Testis (tissue), 3 donors: ENCODE measurements around the gene RAPSN. TPM values are rescaled to one million over a fixed set of nuclear protein-coding genes. Genes with fewer than 3 reads are reported as not detected.
A peak's percentile ranks its signal among the peaks of the same experiment; 100 is the strongest.

Experiments
- DNase-seq: peaks from one replicate; pipeline ENCODE4 v3.0.0-alpha.2; 2019
- H3K27ac ChIP-seq, 2 donors: fragments of 200-600 bp; sonication (generic); one replicate each; pipeline ENCODE4 v1.5.1; 2019
- H3K27me3 ChIP-seq: fragments of 200-600 bp; sonication (generic); one replicate; pipeline ENCODE4 v1.5.1; 2019
- H3K36me3 ChIP-seq: fragments of 200-600 bp; sonication (generic); one replicate; pipeline ENCODE4 v1.5.1; 2017; ENCODE audit warnings: low read depth; ENCODE audit errors: missing control alignments
- H3K4me1 ChIP-seq: fragments of 200-600 bp; sonication (generic); one replicate; pipeline ENCODE4 v1.5.1; 2019
- H3K4me3 ChIP-seq, 2 donors: fragments of 200-600 bp; sonication (generic); one replicate each; pipeline ENCODE4 v1.5.1; 2017 to 2019
- H3K9me3 ChIP-seq: fragments of 200-600 bp; sonication (generic); one replicate; pipeline ENCODE4 v1.5.1; 2017
- CTCF ChIP-seq, 3 experiments: fragments of 450-650 bp in 2 of 3; fragments of 200-600 bp in 1 of 3; sonication (generic) in 1 of 3; IDR thresholded peaks; one replicate each; pipeline ENCODE4 v1.5.1; 2016 to 2019; ENCODE audit warnings: antibody characterized with exemption in 3 of 3, mild to moderate bottlenecking in 2 of 3, moderate library complexity in 1 of 3
- POLR2A ChIP-seq: fragments of 450-650 bp; IDR thresholded peaks from one replicate; pipeline ENCODE4 v1.6.1; 2017; ENCODE audit warnings: antibody characterized with exemption, mild to moderate bottlenecking, moderate library complexity
- WGBS, 2 donors: methylation state at CpG; one replicate each; pipeline ENCODE4 v1.1.5; 2018; 5-methylcytosine and 5-hydroxymethylcytosine counted together
- intact Hi-C: fragments of 100-400 bp; cut with DNase I; formaldehyde crosslinking; loops from one replicate; pipeline ENCODE4 v1.15.1; 2023; ENCODE audit warnings: low total_unique reads
- polyA plus RNA-seq: library from polyadenylated mRNA; stranded (reverse); fragments of 350-450 nt; fragmentation: Illumina TruSeq; extraction: RNeasy Lipid Tissue Mini Kit (QIAGEN cat#74804); gene quantifications from one replicate; pipeline ENCODE4 v1.2.3, GENCODE V29; 2014; ENCODE audit warnings: low read depth, low replicate concordance; ENCODE audit not compliant: insufficient read depth
- total RNA-seq, 2 donors: library from RNA; depleted of rRNA; stranded (reverse); fragments of >200 nt; gene quantifications; one replicate each; pipeline ENCODE4 v1.2.3, GENCODE V29; 2016

RAPSN gene
- total and polyA plus RNA-seq, 3 donors from 2014 or later: 0.19 to 0.65 (median 0.63) TPM

GRCh38 chr11:47408598-47409439, 40.1 kb downstream of the RAPSN start:
- H3K36me3 ChIP-seq: no peaks in the 10 kb centered on the region
- WGBS, 2 donors: 2 to 5% methylated on average over 19 to 28 of the region's 50 CpGs
- TF ChIP-seq POLR2A (no peak), CTCF (IDR thresholded peaks at IDR 0.05) (no peak)
- no peaks in the 10 kb centered on the region for H3K9me3 ChIP-seq
- peak overlapping the region; percentile 69 to 87 for H3K4me3 ChIP-seq
- peaks cover 30% of the 10 kb centered on the region for H3K4me1 ChIP-seq
- DNase-seq: peak; percentile 33
- peak overlapping the region; percentile 88 to 93 for H3K27ac ChIP-seq
- H3K27me3 ChIP-seq: no peaks in the 10 kb centered on the region
- intact Hi-C loops: no loop called here

- WGBS, 2 donors: 4 to 5% methylated on average over 10 to 13 of the region's 70 CpGs
- Histone ChIP-seq H3K9me3 (no peaks in the 10 kb centered on the region), H3K4me3 (peak within 1 kb of the TSS; percentile 69 to 87), H3K4me1 (peaks cover 25% of the 10 kb centered on the region), H3K27ac (peak within 1 kb of the TSS; percentile 88 to 95), H3K36me3 (no peaks in the 10 kb centered on the region), H3K27me3 (no peaks in the 10 kb centered on the region)
- DNase-seq: peak; percentile 94
- intact Hi-C loops: no loop called here
- TF ChIP-seq CTCF (IDR thresholded peaks at IDR 0.05) (peak; percentile 80 to 86 (median 86)), POLR2A (peak; percentile 66)
These were observed 41.0 kb downstream of the RAPSN start, which contains the start of gene SLC39A13 for GRCh38 chr11:47407746-47408590. Gene SLC39A13 (plus strand): TSS chr11:47408590. CDS start chr11:47410095, 1,505 bp downstream.

GRCh38 chr11:47406896-47407745, 41.8 kb downstream of the RAPSN start:
- Histone ChIP-seq H3K4me3 (peak overlapping the region; percentile 54 to 87), H3K9me3 (no peaks in the 10 kb centered on the region), H3K36me3 (no peaks in the 10 kb centered on the region), H3K27ac (peak overlapping the region; percentile 75 to 95), H3K27me3 (no peaks in the 10 kb centered on the region), H3K4me1 (peaks cover 25% of the 10 kb centered on the region)
- 29 to 40% methylated on average over 12 of the region's 12 CpGs for WGBS, 2 donors
- peak in 1 of 3 experiments; percentile 36 for TF ChIP-seq CTCF (IDR thresholded peaks at IDR 0.05)
- no peak for TF ChIP-seq POLR2A
- peak; percentile 28 for DNase-seq
- intact Hi-C loops: no loop called here

- no peak for DNase-seq
- no peak for TF ChIP-seq POLR2A
- TF ChIP-seq CTCF (IDR thresholded peaks at IDR 0.05): no peak
- no peaks in the 10 kb centered on the region for H3K9me3 ChIP-seq
- intact Hi-C loops: no loop called here
- no peak overlapping the region for H3K27ac ChIP-seq
- no peak overlapping the region for H3K4me3 ChIP-seq
- peaks cover 26% of the 10 kb centered on the region for H3K4me1 ChIP-seq
- no peaks in the 10 kb centered on the region for H3K36me3 ChIP-seq
- WGBS, 2 donors: 71 to 77% methylated on average over 3 of the region's 3 CpGs
- H3K27me3 ChIP-seq: no peaks in the 10 kb centered on the region
These were observed 45.4 kb downstream of the RAPSN start for GRCh38 chr11:47403571-47403970.
